AG04449 (cell line): ENCODE measurements around the gene JMJD1C.
"Not testable (repeated sequence)": the region's sequence is repeated elsewhere in the genome, so short reads cannot be mapped to it uniquely, and the experiment has no call there.

Source experiments
- CTCF ChIA-PET: fragments of 350-600 bp; formaldehyde crosslinking; extraction: SDS; loops from one replicate; lab custom pipeline; 2021; ENCODE audit warnings: antibody characterized with exemption; lab: Yijun Ruan, JAX
- POLR2A ChIA-PET: fragments of 400-600, 350-600 bp; formaldehyde crosslinking; extraction: SDS; loops from one replicate; lab custom pipeline; 2020; ENCODE audit warnings: antibody characterized with exemption, inconsistent platforms; lab: Yijun Ruan, JAX
- DNase-seq: peaks from one replicate; pipeline ENCODE4 v3.0.0-alpha.2; 2010; ENCODE audit warnings: low read depth, low spot score
- H3K4me3 ChIP-seq: 2 replicates; pipeline ENCODE4 v1.5.1; 2011; ENCODE audit warnings: low read depth, mild to moderate bottlenecking, control low read depth, low read length
- CTCF ChIP-seq: IDR thresholded peaks from one replicate; pipeline ENCODE4 v1.5.1; 2011; ENCODE audit warnings: mild to moderate bottlenecking, moderate library complexity, low read length, control low read depth, inconsistent platforms; ENCODE audit not compliant: insufficient read depth; ENCODE audit errors: missing control alignments

Gene JMJD1C

DNA sequence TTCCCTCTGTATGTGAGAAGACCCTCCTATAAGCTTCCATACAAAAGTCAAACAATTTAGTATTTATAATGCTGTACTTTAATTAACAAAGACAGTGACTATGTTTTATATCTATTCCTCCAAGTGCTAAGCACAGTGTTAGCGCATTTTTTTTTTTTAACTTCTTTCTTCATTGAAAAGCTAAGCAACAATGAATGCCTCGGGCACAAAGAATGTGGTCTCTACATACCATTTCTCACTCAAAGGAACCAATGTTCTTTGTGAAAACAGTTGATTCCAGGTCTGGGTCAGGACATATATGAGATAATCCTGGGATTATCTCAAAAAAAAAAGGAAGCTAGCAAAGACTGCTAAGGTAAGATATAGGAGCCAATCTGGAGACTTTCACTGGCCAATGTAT, 29.2 kb upstream of the JMJD1C start:
- no peak for DNase-seq
- no peak overlapping the region for H3K4me3 ChIP-seq
- no peak for TF ChIP-seq CTCF
- ChIA-PET POLR2A (no interaction called here), CTCF (interaction anchor here (0.9 kb wide), 1 partner anchor 134 kb away, joined by 3 read pairs; no protein-coding TSS in a partner anchor)

DNA sequence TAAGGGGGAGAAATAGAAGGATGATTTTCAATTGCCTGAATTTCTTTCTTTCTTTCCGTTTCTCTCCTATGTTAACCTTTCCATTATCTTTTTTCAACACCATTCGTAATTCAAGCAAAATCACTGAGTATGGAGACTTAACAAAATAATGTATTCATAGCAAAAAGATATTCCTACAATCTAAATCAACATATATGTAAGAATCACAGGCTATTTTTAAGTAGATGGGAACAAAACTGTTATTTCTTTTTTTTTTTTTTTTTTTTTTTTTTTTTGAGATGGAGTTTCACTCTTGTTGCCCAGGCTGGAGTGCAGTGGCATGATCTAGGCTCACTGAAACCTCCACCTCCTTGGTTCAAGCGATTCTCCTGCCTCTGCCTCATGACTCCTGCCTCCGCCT, 27.2 kb upstream of the JMJD1C start:
- no peak overlapping the region for H3K4me3 ChIP-seq
- ChIA-PET CTCF (interaction anchor here (1.4 kb wide), 1 partner anchor 13 kb away, joined by 4 read pairs; no protein-coding TSS in a partner anchor), POLR2A (no interaction called here)
- TF ChIP-seq CTCF, result no peak
- no peak for DNase-seq

GRCh38 chr10:63492317-63492690, 26.5 kb upstream of the JMJD1C start:
- POLR2A ChIA-PET, result interaction anchor here (1.3 kb wide), 1 partner anchor 23 kb away, joined by 6 read pairs; no protein-coding TSS in a partner anchor

DNA sequence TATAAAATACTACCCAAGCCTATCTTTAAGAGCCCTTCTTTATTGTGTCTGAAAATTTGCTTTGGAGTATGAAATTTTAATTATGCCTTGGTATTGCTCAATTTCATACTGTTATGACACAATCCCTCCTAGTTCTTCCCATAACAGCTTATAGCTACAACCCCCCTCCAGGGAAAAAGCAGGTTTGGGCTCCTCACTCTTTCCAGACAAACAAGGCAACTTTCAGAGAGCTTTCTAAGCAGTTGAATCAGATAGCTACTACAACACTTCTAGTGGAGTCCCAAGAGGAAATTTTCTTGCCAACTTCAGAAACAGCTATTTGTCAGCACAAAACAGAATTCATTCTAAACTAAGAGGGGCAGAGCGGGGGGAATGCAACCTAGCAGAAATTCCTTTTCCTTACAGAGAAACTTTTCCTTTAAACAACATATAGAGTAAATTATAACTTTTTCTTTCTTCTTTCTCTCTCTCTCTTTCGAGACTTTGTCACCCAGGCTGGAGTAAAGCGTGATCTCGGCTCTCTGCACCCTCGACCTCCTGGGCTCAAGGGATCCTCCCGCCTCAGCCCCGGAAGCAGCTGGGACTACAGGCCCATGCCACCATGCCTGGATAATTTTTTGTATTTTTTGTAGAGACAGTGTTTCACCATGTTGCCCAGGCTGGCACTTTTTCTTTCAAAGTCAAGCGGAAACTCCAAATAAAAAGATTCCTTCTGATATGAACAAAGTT, 26.0 kb upstream of the JMJD1C start:
- no peak overlapping the region for H3K4me3 ChIP-seq
- POLR2A ChIA-PET, result interaction anchor here (0.8 to 1.3 kb wide), 2 partner anchors 14 to 23 kb away, joined by 3 to 6 read pairs; no protein-coding TSS in a partner anchor
- no peak for TF ChIP-seq CTCF
- CTCF ChIA-PET, result interaction anchor here (1.3 to 1.4 kb wide), 2 partner anchors 14 to 274 kb away, joined by 4 read pairs; no protein-coding TSS in a partner anchor
- DNase-seq, result peak; percentile 77

More at GRCh38 chr10:63492317-63492690, 26.5 kb upstream of the JMJD1C start:
- not testable (repeated sequence) for DNase-seq, H3K4me3 ChIP-seq
- CTCF ChIA-PET, result interaction anchor here (1.3 to 1.4 kb wide), 2 partner anchors 14 to 275 kb away, joined by 4 read pairs; no protein-coding TSS in a partner anchor

GRCh38 chr10:63489838-63490237, 24.1 kb upstream of the JMJD1C start:
- ChIA-PET CTCF (interaction anchor here (0.8 to 2.0 kb wide), 3 partner anchors 12 to 15 kb away, joined by 3 to 5 read pairs (median 3); no protein-coding TSS in a partner anchor), POLR2A (no interaction called here)
- DNase-seq, result no peak
- H3K4me3 ChIP-seq, result no peak overlapping the region
- no peak for TF ChIP-seq CTCF

GRCh38 chr10:63487990-63488389, 22.2 kb upstream of the JMJD1C start:
- H3K4me3 ChIP-seq, result no peak overlapping the region
- no peak for DNase-seq
- ChIA-PET CTCF (interaction anchor here (2.0 kb wide), 1 partner anchor 17 kb away, joined by 5 read pairs; no protein-coding TSS in a partner anchor), POLR2A (no interaction called here)
- TF ChIP-seq CTCF, result no peak
